Left renal cortex interstitium (tissue), 4 donors: ENCODE measurements around the gene PFKFB2. TPM values are rescaled to one million over a fixed set of nuclear protein-coding genes. Genes with fewer than 3 reads are reported as not detected.
A peak's percentile ranks its signal among the peaks of the same experiment; 100 is the strongest.

Experiments
- DNase-seq, 4 donors: peaks; one replicate each; pipeline ENCODE4 v3.0.0-alpha.2; 2013; ENCODE audit warnings: low read depth in 4 of 4, low spot score in 2 of 4, missing footprints in 1 of 4
- polyA plus RNA-seq, 4 donors: library from polyadenylated mRNA; unstranded; fragments of 120-200 nt; gene quantifications; one replicate each; pipeline ENCODE4 v1.2.1, GENCODE V29; 2013; ENCODE audit not compliant: insufficient read length in 4 of 4

PFKFB2 gene
- polyA plus RNA-seq: 10 to 100 TPM; 11.9 to 24.7 (median 17.0) TPM

DNA sequence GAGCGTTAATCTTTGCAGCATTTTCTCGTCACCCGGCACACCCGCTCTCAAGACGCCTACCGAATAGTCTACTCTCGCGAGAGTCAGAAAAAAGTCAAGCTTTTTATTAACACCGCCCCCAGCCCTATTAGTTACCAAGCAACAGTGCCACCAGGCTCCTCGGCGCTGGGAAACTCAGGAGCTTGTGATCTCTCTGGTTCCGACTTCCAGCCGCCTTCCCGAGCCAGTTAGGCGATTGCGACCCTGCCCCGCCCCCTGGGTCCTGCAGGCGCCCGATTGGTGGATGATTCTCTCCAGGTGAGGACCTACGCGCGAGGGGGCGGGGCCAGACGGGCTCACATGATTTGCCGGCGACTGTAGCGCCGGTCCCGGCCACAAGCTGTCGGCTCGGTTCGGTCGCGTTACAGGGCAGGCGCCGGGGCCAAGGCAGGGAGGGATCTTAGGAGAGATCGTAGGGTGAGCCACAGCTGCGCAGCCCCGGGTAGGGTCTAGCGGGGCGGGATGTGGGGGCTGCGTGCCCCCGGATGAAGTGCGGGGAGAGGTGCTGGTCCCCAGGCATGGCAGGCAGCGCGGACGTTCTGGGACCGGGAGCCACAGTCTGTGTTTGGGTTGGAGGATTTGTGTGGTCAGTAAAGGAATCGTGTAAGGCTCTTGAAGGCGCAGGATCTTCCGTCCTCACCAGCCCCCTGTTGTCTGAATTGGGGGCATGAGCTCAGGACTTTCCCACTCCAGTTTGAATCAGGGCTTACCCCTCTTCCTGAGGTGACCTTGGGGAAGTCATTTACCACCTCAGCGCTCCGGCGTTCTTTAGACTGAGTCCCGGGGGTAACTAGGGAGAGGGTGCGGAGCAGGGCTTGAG lies at the start of gene PFKFB2:
Gene PFKFB2, plus strand, starts transcription at position 365 of the 859 bp plus-strand sequence. CDS start 1,443 bp downstream, outside the sequence.
- DNase-seq: peak; percentile 88 to 96 (median 92)

- DNase-seq: peak in 1 of 4 donors; percentile 48
Observed at GRCh38 chr1:207004931-207005830, 47.9 kb upstream of the PFKFB2 start.

DNA sequence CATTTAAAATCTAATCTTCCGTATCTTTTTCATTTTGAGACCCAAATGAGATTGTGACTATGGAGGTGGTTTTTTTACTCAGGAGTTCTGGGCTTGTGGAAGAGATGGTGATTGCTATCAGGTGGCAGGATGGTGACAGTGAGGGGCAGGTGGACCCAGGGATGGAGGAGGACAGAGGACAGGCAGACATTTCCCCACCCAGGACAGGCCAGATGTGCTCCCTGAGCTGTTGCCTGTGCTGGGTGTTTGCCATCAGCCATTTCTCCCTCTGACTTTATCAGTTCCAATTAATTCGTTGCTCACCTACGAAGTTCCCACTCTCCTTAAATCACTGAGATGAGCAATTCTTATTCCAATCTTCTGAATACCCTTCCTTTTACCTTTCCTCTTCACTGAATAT lies 47.0 kb upstream of the PFKFB2 start:
- no peak for DNase-seq

DNA sequence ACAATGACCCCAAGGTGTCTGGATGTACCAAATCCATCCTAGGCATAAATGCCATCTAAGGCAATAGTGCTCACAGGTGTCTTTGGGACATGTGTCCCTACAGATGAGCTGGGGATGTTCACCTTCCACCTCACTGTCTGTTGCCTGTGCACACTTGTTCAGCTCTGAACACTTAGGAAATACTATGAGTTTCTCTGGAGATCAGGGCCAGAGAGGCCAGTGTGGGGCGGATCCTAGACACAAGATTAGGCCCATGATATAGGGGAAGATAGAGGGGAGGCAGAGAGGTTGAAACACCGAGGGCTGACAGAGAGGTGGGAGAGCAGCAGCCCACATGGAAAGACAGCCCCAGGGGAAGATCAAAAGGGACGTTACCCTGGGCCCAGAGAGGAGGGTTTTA lies 46.2 kb upstream of the PFKFB2 start:
- DNase-seq: no peak

DNA sequence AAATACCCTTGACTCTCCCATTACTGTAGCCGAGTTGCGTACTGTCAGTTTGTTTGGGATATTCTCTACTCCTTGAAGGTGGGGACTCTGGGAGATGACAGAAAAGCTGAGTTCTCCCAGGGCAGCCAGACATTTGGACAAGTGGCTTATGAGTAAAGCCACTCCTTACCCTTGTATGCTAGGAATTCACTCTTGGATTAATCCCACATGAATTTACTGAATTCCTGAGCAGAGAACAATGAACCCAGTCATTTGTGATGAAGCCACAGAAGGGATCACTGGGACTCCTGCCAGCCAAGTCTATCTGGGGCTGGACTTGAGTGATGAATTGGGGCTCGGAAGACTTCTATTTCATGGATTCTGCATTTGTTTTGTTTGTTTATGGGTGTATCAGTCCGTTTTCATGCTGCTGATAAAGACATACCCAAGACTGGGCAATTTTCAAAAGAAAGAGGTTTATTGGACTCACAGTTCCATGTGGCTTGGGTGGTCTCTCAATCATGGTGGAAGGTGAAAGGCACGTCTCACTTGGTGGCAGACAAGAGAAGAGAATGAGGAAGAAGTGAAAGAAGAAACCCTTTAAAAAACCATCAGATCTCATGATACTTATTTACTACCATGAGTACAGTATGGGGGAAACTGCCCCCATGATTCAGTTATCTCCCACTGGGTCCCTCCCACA lies 45.6 kb upstream of the PFKFB2 start:
- DNase-seq: no peak

DNA sequence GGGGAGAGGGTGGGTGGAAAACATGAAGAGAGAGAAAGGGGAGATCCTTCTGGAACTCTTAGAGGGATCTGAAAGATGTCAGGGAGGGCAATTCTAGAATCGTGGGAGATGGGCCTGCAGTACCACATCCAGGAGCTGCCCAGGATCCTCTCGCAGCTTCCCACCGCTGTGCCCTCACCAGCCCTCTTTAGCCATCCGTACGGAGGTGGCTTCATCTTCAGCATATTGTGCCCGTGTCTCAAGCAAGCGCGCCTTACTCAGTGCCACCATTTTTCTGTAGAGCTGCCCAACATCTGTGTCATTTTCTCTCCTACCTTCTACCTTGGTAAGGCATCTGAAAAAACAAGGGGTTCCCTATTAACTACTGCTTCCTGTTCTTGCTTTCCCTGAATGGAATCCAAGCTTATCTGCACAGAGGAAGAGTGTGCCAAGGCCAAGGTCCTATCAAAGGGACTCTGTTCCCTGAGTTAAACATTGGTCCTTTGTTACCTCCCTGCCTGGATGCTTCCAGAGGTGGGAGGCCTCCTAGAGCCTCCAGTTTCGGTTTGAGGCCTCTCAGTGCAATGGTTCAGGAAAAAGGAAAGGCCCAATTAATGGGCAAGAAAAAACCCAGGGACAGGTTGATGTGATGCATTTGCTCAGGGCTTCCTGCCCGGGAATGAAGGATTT lies 43.8 kb upstream of the PFKFB2 start:
- DNase-seq: no peak

DNA sequence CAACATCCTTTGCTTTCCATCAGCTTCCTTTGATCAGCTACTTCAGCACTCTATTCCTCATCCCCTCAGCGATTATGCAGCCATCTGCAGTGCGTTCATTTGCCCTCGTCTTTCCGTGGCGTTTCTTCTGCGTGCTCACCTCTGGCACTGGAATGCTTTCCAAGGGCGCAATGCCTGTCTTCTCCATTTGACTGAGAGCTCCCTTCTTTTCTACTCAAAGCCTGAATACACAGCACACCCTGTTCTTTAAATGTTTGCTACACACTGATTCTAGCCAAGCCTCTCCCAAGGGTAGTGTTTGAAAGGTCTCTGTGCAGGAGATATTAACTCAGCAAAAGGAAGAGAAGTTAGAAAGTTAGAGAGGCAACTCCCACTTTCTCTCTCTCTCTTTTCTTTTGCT lies 43.1 kb upstream of the PFKFB2 start:
- DNase-seq: no peak

GRCh38 chr1:207010726-207011125 lies 42.3 kb upstream of the PFKFB2 start:
- no peak for DNase-seq

GRCh38 chr1:207013321-207014085 lies 39.6 kb upstream of the PFKFB2 start:
- DNase-seq: no peak

GRCh38 chr1:207014728-207015127 lies 38.3 kb upstream of the PFKFB2 start:
- DNase-seq: no peak

DNA sequence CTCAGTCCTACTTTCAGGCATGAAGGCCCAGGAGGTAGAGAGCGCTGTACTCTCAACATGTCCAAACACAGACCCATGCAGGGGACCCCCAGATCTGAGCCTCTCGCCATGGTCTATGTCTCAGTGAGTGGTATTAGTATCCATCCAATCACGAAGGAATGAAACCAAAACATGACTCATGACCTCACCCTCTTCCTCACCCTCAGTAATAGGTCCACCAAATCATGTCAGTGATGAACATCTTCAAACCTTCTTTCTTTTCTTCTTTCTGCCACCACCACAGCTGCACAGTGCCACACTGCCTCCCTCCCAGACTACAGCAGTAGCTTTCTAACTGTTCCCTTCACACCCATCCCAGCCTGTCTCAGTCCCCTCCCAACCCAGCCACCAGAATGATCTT lies 37.3 kb upstream of the PFKFB2 start:
- DNase-seq: no peak

- DNase-seq: no peak
Observed at GRCh38 chr1:207017615-207018559, 35.2 kb upstream of the PFKFB2 start.

DNA sequence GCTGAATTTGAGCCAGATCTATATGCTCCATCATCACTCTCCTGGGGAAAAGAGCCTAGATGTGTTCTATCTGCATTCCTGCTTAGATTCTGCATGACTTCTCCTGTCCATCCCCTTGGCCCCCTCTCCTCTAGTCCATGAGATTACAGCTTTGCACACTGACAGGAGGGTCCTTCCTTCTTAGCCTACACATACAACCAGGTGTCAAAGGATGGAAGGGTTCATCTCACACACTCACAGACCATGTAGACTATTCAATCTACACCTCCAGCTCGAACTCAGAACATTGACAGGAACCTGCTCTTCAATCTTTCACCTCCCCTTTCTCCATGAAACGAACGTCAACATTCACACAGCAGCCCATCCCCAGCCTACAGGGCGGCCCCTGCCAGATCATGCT lies 34.4 kb upstream of the PFKFB2 start:
- DNase-seq: no peak

DNA sequence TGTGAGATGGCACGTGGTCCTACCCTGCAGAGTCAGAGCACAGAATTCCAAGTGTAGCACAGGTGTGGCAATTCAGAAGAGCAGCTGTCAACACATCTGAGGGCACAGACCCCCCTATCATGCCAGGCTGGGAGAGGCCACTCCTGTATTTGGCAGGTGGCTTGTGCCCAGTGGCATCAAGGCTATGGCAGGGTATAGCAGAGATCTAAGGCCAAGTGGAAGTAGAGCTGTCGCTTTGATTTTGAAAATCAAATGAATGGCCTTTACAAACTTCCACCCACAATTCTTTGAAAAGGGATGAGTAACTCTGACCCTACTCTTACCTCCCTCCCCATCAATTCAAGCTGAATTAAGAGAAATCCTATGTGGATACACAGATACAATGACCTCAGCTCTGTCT lies 33.9 kb upstream of the PFKFB2 start:
- no peak for DNase-seq

- no peak for DNase-seq
Observed at GRCh38 chr1:207019661-207020060, 33.4 kb upstream of the PFKFB2 start.

GRCh38 chr1:207020065-207020708 lies 32.9 kb upstream of the PFKFB2 start:
- no peak for DNase-seq

- DNase-seq: no peak
Observed at GRCh38 chr1:207020709-207021107, 32.4 kb upstream of the PFKFB2 start.
